Activated CD8-positive, alpha-beta T cell treated with anti-CD3 and anti-CD28 coated beads for 36 hours (primary cell): ENCODE data around the gene EFEMP1. TPM values are rescaled to one million over a fixed set of nuclear protein-coding genes. Genes with fewer than 3 reads are reported as not detected.

Experiments
- ATAC-seq: fragments of 200-7000 bp; cut with Tn5 transposase; one replicate; pipeline ENCODE4 v1.10.0; 2021; ENCODE audit warnings: mild to moderate bottlenecking, moderate library complexity
- CTCF ChIA-PET: fragments of 350-600 bp; sonication (Branson Sonifier 250); formaldehyde crosslinking; loops from one replicate; lab custom pipeline; 2021; ENCODE audit warnings: antibody characterized with exemption; lab: Charles Lee
- POLR2A ChIA-PET: fragments of 350-600 bp; sonication (Branson Sonifier 250); formaldehyde crosslinking; loops from one replicate; lab custom pipeline; 2021; ENCODE audit warnings: antibody characterized with exemption; lab: Charles Lee
- DNase-seq: peaks from one replicate; pipeline ENCODE4 v3.0.0-alpha.2; 2020
- H3K27ac Mint-ChIP-seq: one replicate; pipeline ENCODE4 v1.8.0; 2021; ENCODE audit warnings: mild to moderate bottlenecking, mixed read lengths
- H3K27me3 Mint-ChIP-seq: one replicate; pipeline ENCODE4 v1.8.0; 2021; ENCODE audit warnings: mixed read lengths
- H3K36me3 Mint-ChIP-seq: one replicate; pipeline ENCODE4 v1.8.0; 2021; ENCODE audit warnings: low read depth, mixed read lengths
- H3K4me1 Mint-ChIP-seq: one replicate; pipeline ENCODE4 v1.8.0; 2021; ENCODE audit warnings: low read depth, mixed read lengths
- H3K4me3 Mint-ChIP-seq: one replicate; pipeline ENCODE4 v1.8.0; 2021; ENCODE audit warnings: mild to moderate bottlenecking, moderate library complexity, mixed read lengths
- H3K9me3 Mint-ChIP-seq: one replicate; pipeline ENCODE4 v1.8.0; 2021; ENCODE audit warnings: mixed read lengths
- CTCF ChIP-seq: fragments of 200-600 bp; IDR thresholded peaks from one replicate; pipeline ENCODE4 v1.8.0; 2022; ENCODE audit warnings: antibody characterized with exemption, mild to moderate bottlenecking
- intact Hi-C: fragments of 100-400 bp; cut with micrococcal nuclease; formaldehyde crosslinking; loops from one replicate; pipeline ENCODE4 v1.10.0; 2022
- total RNA-seq, 2 experiments: library from RNA; stranded (reverse); gene quantifications; one replicate each; pipeline ENCODE4 v1.2.3, GENCODE V29; 2021

Gene EFEMP1
- not detected for total RNA-seq

GRCh38 chr2:55923091-55923981 lies at the start of gene EFEMP1:
Gene EFEMP1 (minus strand): TSS chr2:55923782. CDS start chr2:55922440, 1,342 bp downstream.
- Mint-ChIP-seq H3K27me3 (peaks cover 38% of the 10 kb centered on the region), H3K9me3 (no peaks in the 10 kb centered on the region), H3K27ac (no peak within 1 kb of the TSS), H3K36me3 (no peaks in the 10 kb centered on the region), H3K4me1 (peaks cover 6% of the 10 kb centered on the region), H3K4me3 (no peak within 1 kb of the TSS)
- ATAC-seq (no peak), DNase-seq (peak; percentile 4)
- TF ChIP-seq CTCF: no peak
- ChIA-PET CTCF (no interaction called here), POLR2A (interaction anchor here (0.7 kb wide), 1 partner anchor 67 kb away, joined by 3 read pairs; no protein-coding TSS in a partner anchor)
- intact Hi-C loops: no loop called here

GRCh38 chr2:55970500-55970899 lies 46.9 kb upstream of the EFEMP1 start:
- H3K27ac Mint-ChIP-seq: no peak overlapping the region
- no peak for DNase-seq
- H3K4me3 Mint-ChIP-seq: no peak overlapping the region
- no peaks in the 10 kb centered on the region for H3K9me3 Mint-ChIP-seq
- ChIA-PET POLR2A (no interaction called here), CTCF (no interaction called here)
- H3K36me3 Mint-ChIP-seq: no peaks in the 10 kb centered on the region
- no peak for ATAC-seq
- no peaks in the 10 kb centered on the region for H3K4me1 Mint-ChIP-seq
- TF ChIP-seq CTCF: no peak
- peaks cover 5% of the 10 kb centered on the region for H3K27me3 Mint-ChIP-seq
- intact Hi-C loops: no loop called here

GRCh38 chr2:55968941-55969340 lies 45.4 kb upstream of the EFEMP1 start:
- H3K4me1 Mint-ChIP-seq: no peaks in the 10 kb centered on the region
- H3K36me3 Mint-ChIP-seq: no peaks in the 10 kb centered on the region
- H3K4me3 Mint-ChIP-seq: no peak overlapping the region
- H3K9me3 Mint-ChIP-seq: no peaks in the 10 kb centered on the region
- POLR2A ChIA-PET: no interaction called here
- TF ChIP-seq CTCF: no peak
- DNase-seq (no peak), ATAC-seq (no peak)
- CTCF ChIA-PET: no interaction called here
- peaks cover 5% of the 10 kb centered on the region for H3K27me3 Mint-ChIP-seq
- no peak overlapping the region for H3K27ac Mint-ChIP-seq
- intact Hi-C loops: no loop called here

- no peak overlapping the region for H3K4me3 Mint-ChIP-seq
- DNase-seq (no peak), ATAC-seq (no peak)
- CTCF ChIA-PET: interaction anchor here (1.0 kb wide), 1 partner anchor 248 kb away, joined by 3 read pairs; no protein-coding TSS in a partner anchor
- intact Hi-C loops: no loop called here
- H3K36me3 Mint-ChIP-seq: no peaks in the 10 kb centered on the region
- no peaks in the 10 kb centered on the region for H3K9me3 Mint-ChIP-seq
- no peak for TF ChIP-seq CTCF
- H3K27ac Mint-ChIP-seq: no peak overlapping the region
- H3K4me1 Mint-ChIP-seq: no peaks in the 10 kb centered on the region
- peaks cover 5% of the 10 kb centered on the region for H3K27me3 Mint-ChIP-seq
- POLR2A ChIA-PET: no interaction called here
These were observed 43.0 kb upstream of the EFEMP1 start for GRCh38 chr2:55966401-55967118.

- no peaks in the 10 kb centered on the region for H3K4me1 Mint-ChIP-seq
- no peak for TF ChIP-seq CTCF
- intact Hi-C loops: no loop called here
- no peak for DNase-seq
- ChIA-PET CTCF (interaction anchor here (1.0 kb wide), 1 partner anchor 248 kb away, joined by 3 read pairs; no protein-coding TSS in a partner anchor), POLR2A (no interaction called here)
- H3K4me3 Mint-ChIP-seq: no peak overlapping the region
- no peak for ATAC-seq
- no peaks in the 10 kb centered on the region for H3K9me3 Mint-ChIP-seq
- H3K36me3 Mint-ChIP-seq: no peaks in the 10 kb centered on the region
- H3K27me3 Mint-ChIP-seq: peaks cover 5% of the 10 kb centered on the region
- no peak overlapping the region for H3K27ac Mint-ChIP-seq
These were observed 42.4 kb upstream of the EFEMP1 start for GRCh38 chr2:55965966-55966365.
